ENCODE data around the gene AP2S1.

AP2S1 gene

GRCh38 chr19:46818812-46819211 lies 31.8 kb downstream of the AP2S1 start:
- Histone ChIP-seq H2AFZ (ENCODE audit: low read depth) (no peak overlapping the region), H3K27ac (no peak overlapping the region)
- TF ChIP-seq CTCF (conservative IDR thresholded peaks at IDR 0.05; ENCODE audit: low read depth, low read length): no peak

DNA sequence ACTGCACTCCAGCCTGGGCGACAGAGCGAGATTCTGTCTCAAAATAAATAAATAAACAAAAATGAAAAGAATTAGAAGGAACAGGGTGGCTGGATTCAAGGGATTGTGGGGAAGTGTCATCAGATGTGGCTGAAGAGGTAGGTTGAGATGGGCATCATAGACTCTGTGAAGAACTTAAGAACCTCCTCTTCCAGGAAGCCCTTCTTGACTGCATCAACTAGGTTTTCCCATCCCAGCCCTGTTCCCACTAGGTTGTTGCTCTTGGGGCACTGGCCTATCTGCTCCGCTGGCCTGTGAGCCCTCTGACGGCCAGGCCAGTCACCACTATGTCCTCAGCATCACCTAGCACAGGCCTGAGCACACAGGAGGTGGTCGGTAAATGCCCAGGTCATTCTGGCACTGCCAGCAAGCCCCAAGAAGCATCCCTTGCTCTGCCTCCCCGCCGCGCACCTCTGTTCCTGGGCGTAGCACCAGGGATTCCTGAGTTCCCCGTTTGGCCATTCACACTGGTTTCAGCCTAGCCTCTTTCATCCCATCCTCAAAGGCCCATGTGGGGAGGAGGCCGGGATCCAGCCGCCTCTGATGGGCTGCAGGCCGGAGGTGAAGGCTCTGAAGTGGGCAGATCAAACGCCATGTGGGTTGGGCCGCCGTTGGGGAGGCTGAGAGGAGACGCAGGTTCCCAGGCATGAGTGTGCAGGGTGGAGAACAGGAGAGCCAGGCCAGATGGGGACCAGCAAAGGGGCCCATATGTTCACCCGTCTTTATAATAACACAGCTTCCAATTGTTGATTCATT lies 34.6 kb downstream of the AP2S1 start:
- Histone ChIP-seq H3K27ac (no peak overlapping the region), H3K4me1 (ENCODE audit: low read depth, poor library complexity, severe bottlenecking) (no peaks in the 10 kb centered on the region), H3K79me2 (ENCODE audit: insufficient read depth, low read depth) (no peaks in the 10 kb centered on the region), H2AFZ (ENCODE audit: low read depth) (no peak overlapping the region), H4K20me1 (ENCODE audit: insufficient read depth) (no peaks in the 10 kb centered on the region), H3K36me3 (ENCODE audit: insufficient read depth) (no peaks in the 10 kb centered on the region), H3K9ac (no peak overlapping the region), H3K4me3 (IDR thresholded peaks at IDR 0.05; ENCODE audit: insufficient read depth, low read depth, low read length) (no peak overlapping the region), H3K4me2 (no peak overlapping the region), H3K27me3 (ENCODE audit: insufficient read depth, low read depth) (no peaks in the 10 kb centered on the region)
- TF ChIP-seq CTCF (conservative IDR thresholded peaks at IDR 0.05; ENCODE audit: low read depth, low read length): no peak

More at GRCh38 chr19:46818812-46819211, 31.8 kb downstream of the AP2S1 start:
- H3K27me3 ChIP-seq (ENCODE audit: insufficient read depth, low read depth): no peaks in the 10 kb centered on the region
- no peaks in the 10 kb centered on the region for H3K4me1 ChIP-seq (ENCODE audit: low read depth, poor library complexity, severe bottlenecking)
- H3K79me2 ChIP-seq (ENCODE audit: insufficient read depth, low read depth): no peaks in the 10 kb centered on the region
- no peaks in the 10 kb centered on the region for H4K20me1 ChIP-seq (ENCODE audit: insufficient read depth)
- no peak overlapping the region for H3K4me2 ChIP-seq
- no peak overlapping the region for H3K9ac ChIP-seq
- no peak overlapping the region for H3K4me3 ChIP-seq (IDR thresholded peaks at IDR 0.05; ENCODE audit: insufficient read depth, low read depth, low read length)
- no peaks in the 10 kb centered on the region for H3K36me3 ChIP-seq (ENCODE audit: insufficient read depth)

GRCh38 chr19:46813839-46814358 lies 36.7 kb downstream of the AP2S1 start:
- no peaks in the 10 kb centered on the region for H3K4me1 ChIP-seq (ENCODE audit: low read depth, poor library complexity, severe bottlenecking)
- H2AFZ ChIP-seq (ENCODE audit: low read depth): no peak overlapping the region
- no peak overlapping the region for H3K4me2 ChIP-seq
- H3K79me2 ChIP-seq (ENCODE audit: insufficient read depth, low read depth): no peaks in the 10 kb centered on the region
- TF ChIP-seq CTCF (conservative IDR thresholded peaks at IDR 0.05; ENCODE audit: low read depth, low read length): no peak
- no peak overlapping the region for H3K9ac ChIP-seq
- no peak overlapping the region for H3K27ac ChIP-seq
- H4K20me1 ChIP-seq (ENCODE audit: insufficient read depth): no peaks in the 10 kb centered on the region
- no peaks in the 10 kb centered on the region for H3K27me3 ChIP-seq (ENCODE audit: insufficient read depth, low read depth)
- no peaks in the 10 kb centered on the region for H3K36me3 ChIP-seq (ENCODE audit: insufficient read depth)
- no peak overlapping the region for H3K4me3 ChIP-seq (IDR thresholded peaks at IDR 0.05; ENCODE audit: insufficient read depth, low read depth, low read length)

DNA sequence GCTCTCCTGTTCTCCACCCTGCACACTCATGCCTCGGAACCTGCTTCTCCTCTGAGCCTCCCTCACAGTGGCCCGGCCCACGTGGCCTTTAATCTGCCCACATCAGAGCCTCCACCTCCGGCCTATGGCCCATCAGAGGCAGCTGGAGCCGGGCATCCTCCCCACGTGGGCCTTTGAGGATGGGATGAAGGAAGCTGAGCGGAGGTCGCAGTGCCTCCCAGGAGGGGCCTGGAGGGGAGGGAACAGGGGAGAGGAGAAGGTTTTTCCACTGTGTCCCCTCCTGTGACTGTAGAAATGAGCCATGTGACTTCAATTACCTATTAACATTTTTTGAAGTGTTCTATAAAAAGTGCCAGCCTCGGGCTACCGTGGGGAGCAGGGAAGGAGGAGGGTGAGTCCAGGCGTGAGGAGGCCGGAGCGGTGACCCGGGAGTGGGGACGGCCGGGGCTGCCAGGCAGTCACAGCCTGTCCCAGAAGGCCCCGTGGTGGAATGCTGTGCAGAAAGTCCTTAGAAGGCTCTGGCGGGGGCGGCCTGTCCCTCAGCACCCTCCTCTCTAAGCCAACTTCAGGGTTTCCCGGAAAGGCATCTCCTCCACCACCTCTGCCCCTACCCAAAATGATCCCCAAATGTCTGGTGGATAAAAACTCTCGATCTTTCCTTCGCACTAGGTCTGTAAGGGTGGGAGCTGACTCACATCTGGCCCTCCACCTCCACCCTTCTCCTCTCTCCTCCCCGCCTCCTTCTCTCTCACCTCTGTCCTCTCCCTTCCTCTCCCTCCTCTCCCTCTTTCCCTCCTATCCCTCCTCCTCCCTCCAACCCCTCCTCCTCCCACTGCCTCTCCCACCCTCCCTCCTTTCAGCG lies 37.4 kb downstream of the AP2S1 start:
- H3K36me3 ChIP-seq (ENCODE audit: insufficient read depth): no peaks in the 10 kb centered on the region
- no peak overlapping the region for H3K4me3 ChIP-seq (IDR thresholded peaks at IDR 0.05; ENCODE audit: insufficient read depth, low read depth, low read length)
- H3K4me1 ChIP-seq (ENCODE audit: low read depth, poor library complexity, severe bottlenecking): no peaks in the 10 kb centered on the region
- H3K27me3 ChIP-seq (ENCODE audit: insufficient read depth, low read depth): no peaks in the 10 kb centered on the region
- no peak overlapping the region for H2AFZ ChIP-seq (ENCODE audit: low read depth)
- H3K79me2 ChIP-seq (ENCODE audit: insufficient read depth, low read depth): no peaks in the 10 kb centered on the region
- no peak overlapping the region for H3K27ac ChIP-seq
- no peak overlapping the region for H3K9ac ChIP-seq
- no peaks in the 10 kb centered on the region for H4K20me1 ChIP-seq (ENCODE audit: insufficient read depth)
- no peak for TF ChIP-seq CTCF (conservative IDR thresholded peaks at IDR 0.05; ENCODE audit: low read depth, low read length)
- H3K4me2 ChIP-seq: no peak overlapping the region
